Activated T-cell treated with anti-CD3 and anti-CD28 coated beads, Interleukin-2, amount 50 U/mL, for 4 hours (primary cell): ENCODE measurements around the gene EIPR1. TPM values are rescaled to one million over a fixed set of nuclear protein-coding genes. Genes with fewer than 3 reads are reported as not detected.

Experiments
- ATAC-seq, 2 donors: fragments of 200-7000 bp; cut with Tn5 transposase; one replicate each; pipeline ENCODE4 v1.10.0; 2021
- DNase-seq: peaks from one replicate; pipeline ENCODE4 v3.0.0-alpha.2; 2020
- H3K27me3 Mint-ChIP-seq: one replicate; pipeline ENCODE4 v1.8.0; 2021; ENCODE audit warnings: low read depth, mixed read lengths
- H3K36me3 Mint-ChIP-seq: one replicate; pipeline ENCODE4 v1.8.0; 2022; ENCODE audit warnings: mixed read lengths; ENCODE audit not compliant: insufficient read depth
- H3K4me1 Mint-ChIP-seq: one replicate; pipeline ENCODE4 v1.8.0; 2021; ENCODE audit warnings: low read depth, mixed read lengths
- H3K4me3 Mint-ChIP-seq: one replicate; pipeline ENCODE4 v1.8.0; 2021; ENCODE audit warnings: mild to moderate bottlenecking, moderate library complexity, mixed read lengths
- H3K9me3 Mint-ChIP-seq: one replicate; pipeline ENCODE4 v1.8.0; 2021; ENCODE audit warnings: mixed read lengths
- total RNA-seq, 3 donors: library from RNA; stranded (reverse); gene quantifications; one replicate each; pipeline ENCODE4 v1.2.1, GENCODE V29; 2021

Gene EIPR1
- total RNA-seq, 3 donors from 2014 or later = 36.3 to 39.5 (median 37.2) TPM

DNA sequence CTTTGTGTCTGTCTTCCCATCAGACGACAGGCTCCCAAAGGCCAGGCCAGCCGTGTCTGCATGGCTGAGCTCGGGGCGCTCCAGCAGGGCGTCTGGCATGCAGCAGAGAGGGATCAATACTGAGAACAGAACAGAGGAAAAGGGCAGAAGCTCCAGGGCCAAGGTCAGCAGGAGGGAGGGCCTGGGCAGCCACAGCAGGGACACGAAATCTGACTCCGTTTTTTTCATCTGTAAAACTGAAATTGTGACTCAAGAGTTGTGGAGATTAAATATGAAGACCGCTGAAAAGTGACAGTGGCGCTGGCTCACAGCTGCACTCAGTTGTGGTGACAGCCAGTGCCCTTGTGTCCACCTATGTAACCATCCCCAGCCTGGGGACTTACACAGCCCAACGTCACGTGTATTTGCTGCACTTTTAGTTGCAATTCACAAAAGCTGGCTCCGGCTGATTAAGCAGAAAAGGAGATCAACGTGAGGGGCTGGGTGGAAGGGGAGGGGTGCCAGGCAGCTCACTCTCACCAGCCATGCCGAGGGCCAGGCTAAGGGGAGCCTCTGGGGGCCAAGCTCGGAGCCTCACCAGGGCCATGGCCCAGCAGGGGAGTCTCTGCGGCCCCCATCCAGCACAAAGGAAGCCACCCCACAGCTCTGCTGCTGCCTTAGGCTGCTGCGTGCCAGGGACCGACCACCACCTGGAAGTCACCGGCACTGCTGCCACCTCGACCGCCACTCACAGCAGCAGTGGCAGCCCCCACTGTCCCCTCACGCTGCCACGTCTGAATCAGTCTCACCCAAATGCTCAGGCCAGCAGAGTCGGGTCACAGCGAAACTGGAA lies 74.7 kb downstream of the EIPR1 start:
- no peaks in the 10 kb centered on the region for H3K9me3 Mint-ChIP-seq
- peak overlapping the region; percentile 40 for H3K4me3 Mint-ChIP-seq
- no peaks in the 10 kb centered on the region for H3K27me3 Mint-ChIP-seq
- peaks cover 19% of the 10 kb centered on the region for H3K36me3 Mint-ChIP-seq
- DNase-seq (no peak), ATAC-seq (peak; percentile 19 to 38)
- H3K4me1 Mint-ChIP-seq = peaks cover 12% of the 10 kb centered on the region

DNA sequence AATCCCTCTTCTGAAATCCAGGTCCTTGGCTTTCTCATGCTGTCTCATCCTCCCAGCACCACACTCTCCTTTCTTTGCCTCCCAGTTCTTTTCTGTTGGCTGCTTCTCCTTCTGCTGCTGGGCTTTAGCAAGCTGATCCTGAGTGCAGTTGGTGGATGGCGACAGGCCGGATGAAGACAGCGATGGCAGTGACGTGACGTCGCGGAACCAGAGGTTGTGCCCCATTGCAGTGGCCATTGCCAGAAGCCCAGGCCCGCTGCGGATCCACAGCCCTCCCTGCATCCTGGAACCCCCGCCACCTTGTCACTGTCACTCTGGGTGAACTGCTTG lies 75.2 kb downstream of the EIPR1 start:
- H3K4me1 Mint-ChIP-seq = peaks cover 15% of the 10 kb centered on the region
- peaks cover 19% of the 10 kb centered on the region for H3K36me3 Mint-ChIP-seq
- no peak overlapping the region for H3K4me3 Mint-ChIP-seq
- no peaks in the 10 kb centered on the region for H3K9me3 Mint-ChIP-seq
- DNase-seq = no peak
- H3K27me3 Mint-ChIP-seq = no peaks in the 10 kb centered on the region
- no peak for ATAC-seq

GRCh38 chr2:3301001-3301400 lies 76.6 kb downstream of the EIPR1 start:
- Mint-ChIP-seq H3K4me3 (no peak overlapping the region), H3K9me3 (no peaks in the 10 kb centered on the region), H3K27me3 (no peaks in the 10 kb centered on the region), H3K4me1 (peaks cover 15% of the 10 kb centered on the region), H3K36me3 (peaks cover 21% of the 10 kb centered on the region)
- ATAC-seq = no peak
- no peak for DNase-seq

GRCh38 chr2:3300224-3300995 lies 77.2 kb downstream of the EIPR1 start:
- no peak for ATAC-seq
- no peaks in the 10 kb centered on the region for H3K9me3 Mint-ChIP-seq
- no peaks in the 10 kb centered on the region for H3K27me3 Mint-ChIP-seq
- H3K4me3 Mint-ChIP-seq = no peak overlapping the region
- H3K36me3 Mint-ChIP-seq = peaks cover 21% of the 10 kb centered on the region
- peaks cover 12% of the 10 kb centered on the region for H3K4me1 Mint-ChIP-seq
- DNase-seq = no peak

DNA sequence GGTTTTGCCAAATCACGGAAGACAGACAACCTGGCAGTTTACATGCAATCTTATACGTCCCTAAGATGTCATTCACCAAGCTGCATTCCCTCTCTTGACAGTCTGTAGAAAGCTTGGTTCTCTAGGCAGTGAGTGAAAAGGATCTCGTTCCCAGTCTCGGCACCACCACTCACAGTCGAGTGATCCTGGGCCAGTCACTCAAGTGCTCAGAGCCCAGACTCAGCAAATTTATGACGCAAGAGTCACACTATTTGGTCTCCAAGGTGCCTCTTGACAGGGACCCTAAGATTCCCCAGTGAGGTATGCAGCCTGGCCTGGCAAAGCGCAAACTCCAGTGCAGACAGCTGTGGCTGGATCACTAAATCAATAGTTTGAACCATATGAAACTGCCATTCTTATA lies 77.9 kb downstream of the EIPR1 start:
- ATAC-seq = no peak
- no peak overlapping the region for H3K4me3 Mint-ChIP-seq
- DNase-seq = no peak
- H3K4me1 Mint-ChIP-seq = peaks cover 12% of the 10 kb centered on the region
- H3K36me3 Mint-ChIP-seq = peaks cover 21% of the 10 kb centered on the region
- no peaks in the 10 kb centered on the region for H3K27me3 Mint-ChIP-seq
- H3K9me3 Mint-ChIP-seq = no peaks in the 10 kb centered on the region

- H3K27me3 Mint-ChIP-seq = no peaks in the 10 kb centered on the region
- H3K9me3 Mint-ChIP-seq = no peaks in the 10 kb centered on the region
- peaks cover 21% of the 10 kb centered on the region for H3K36me3 Mint-ChIP-seq
- ATAC-seq = no peak
- peaks cover 12% of the 10 kb centered on the region for H3K4me1 Mint-ChIP-seq
- H3K4me3 Mint-ChIP-seq = no peak overlapping the region
- DNase-seq = no peak
These were observed 78.5 kb downstream of the EIPR1 start for GRCh38 chr2:3299130-3299529.

- Mint-ChIP-seq H3K36me3 (peaks cover 21% of the 10 kb centered on the region), H3K4me1 (peaks cover 3% of the 10 kb centered on the region), H3K9me3 (no peaks in the 10 kb centered on the region), H3K27me3 (no peaks in the 10 kb centered on the region), H3K4me3 (no peak overlapping the region)
- no peak for DNase-seq
- no peak for ATAC-seq
These were observed 79.4 kb downstream of the EIPR1 start for GRCh38 chr2:3298191-3298590.

GRCh38 chr2:3297523-3297922 lies 80.1 kb downstream of the EIPR1 start:
- peaks cover 3% of the 10 kb centered on the region for H3K4me1 Mint-ChIP-seq
- no peak for ATAC-seq
- no peaks in the 10 kb centered on the region for H3K9me3 Mint-ChIP-seq
- peaks cover 21% of the 10 kb centered on the region for H3K36me3 Mint-ChIP-seq
- H3K4me3 Mint-ChIP-seq = no peak overlapping the region
- DNase-seq = no peak
- no peaks in the 10 kb centered on the region for H3K27me3 Mint-ChIP-seq

DNA sequence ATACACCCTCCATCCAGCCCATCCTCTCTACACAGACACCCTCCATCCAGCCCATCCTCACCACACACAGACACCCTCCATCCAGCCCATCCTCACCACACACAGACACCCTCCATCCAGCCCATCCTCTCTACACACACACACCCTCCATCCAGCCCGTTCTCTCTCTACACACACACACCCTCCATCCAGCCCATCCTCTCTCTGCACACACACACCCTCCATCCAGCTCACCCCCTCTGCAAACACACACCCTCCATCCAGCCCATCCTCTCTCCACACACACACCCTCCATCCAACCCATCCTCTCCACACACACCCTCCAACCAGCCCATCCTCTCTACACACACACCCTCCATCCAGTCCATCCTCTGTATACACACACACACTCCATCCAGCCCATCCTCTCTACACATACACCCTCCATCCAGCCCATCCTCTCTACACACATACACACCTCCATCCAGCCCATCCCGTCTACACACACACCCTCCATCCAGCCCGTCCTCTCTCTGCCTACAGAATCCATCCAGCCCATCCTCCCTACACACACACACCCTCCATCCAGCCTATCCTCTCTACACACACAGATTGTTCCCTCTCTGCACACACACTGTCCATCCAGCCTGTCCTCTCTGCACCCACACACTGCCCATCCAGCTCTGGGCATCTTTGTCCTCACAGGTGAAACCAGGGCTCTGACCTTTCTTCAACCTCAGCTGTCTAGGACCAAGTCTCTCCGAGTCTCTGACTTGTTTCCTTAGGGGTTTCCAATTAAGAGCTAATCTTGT lies 81.2 kb downstream of the EIPR1 start:
- no peak for DNase-seq

GRCh38 chr2:3294493-3294892 lies 83.1 kb downstream of the EIPR1 start:
- ATAC-seq (no peak), DNase-seq (no peak)
- Mint-ChIP-seq H3K36me3 (peaks cover 8% of the 10 kb centered on the region), H3K9me3 (no peaks in the 10 kb centered on the region), H3K27me3 (no peaks in the 10 kb centered on the region), H3K4me3 (no peak overlapping the region), H3K4me1 (peaks cover 3% of the 10 kb centered on the region)

More for the DNA sequence above, 81.2 kb downstream of the EIPR1 start:
- Mint-ChIP-seq H3K36me3 (peaks cover 17% of the 10 kb centered on the region), H3K27me3 (no peaks in the 10 kb centered on the region), H3K4me3 (no peak overlapping the region), H3K9me3 (no peaks in the 10 kb centered on the region), H3K4me1 (peaks cover 3% of the 10 kb centered on the region)
- ATAC-seq = no peak

- no peak for ATAC-seq
- peaks cover 8% of the 10 kb centered on the region for H3K36me3 Mint-ChIP-seq
- H3K9me3 Mint-ChIP-seq = no peaks in the 10 kb centered on the region
- no peak for DNase-seq
- H3K4me1 Mint-ChIP-seq = peaks cover 3% of the 10 kb centered on the region
- no peaks in the 10 kb centered on the region for H3K27me3 Mint-ChIP-seq
- no peak overlapping the region for H3K4me3 Mint-ChIP-seq
These were observed 83.5 kb downstream of the EIPR1 start for GRCh38 chr2:3294069-3294468.

DNA sequence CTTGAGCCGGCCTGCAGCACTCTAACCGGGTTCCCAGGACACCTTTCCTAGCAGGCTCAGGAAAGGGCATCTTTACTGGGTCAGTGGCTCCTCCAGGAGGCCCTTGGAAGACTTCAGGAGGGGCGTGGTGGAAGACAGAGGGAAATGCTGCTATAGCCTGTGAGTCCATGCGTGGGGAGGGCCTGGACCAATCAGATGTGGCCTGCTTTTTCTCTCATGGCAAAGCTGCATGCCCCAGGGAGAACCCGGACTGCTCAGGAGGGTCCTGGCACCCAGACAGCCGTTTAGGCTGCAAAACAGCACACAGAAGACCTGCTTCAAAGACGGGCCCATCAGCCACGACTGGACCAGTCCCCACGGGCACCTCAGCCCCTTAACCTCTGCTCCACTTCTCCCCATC lies 84.4 kb downstream of the EIPR1 start:
- ATAC-seq (no peak), DNase-seq (no peak)
- Mint-ChIP-seq H3K27me3 (no peaks in the 10 kb centered on the region), H3K9me3 (no peaks in the 10 kb centered on the region), H3K4me1 (peaks cover 3% of the 10 kb centered on the region), H3K4me3 (no peak overlapping the region), H3K36me3 (peaks cover 2% of the 10 kb centered on the region)

DNA sequence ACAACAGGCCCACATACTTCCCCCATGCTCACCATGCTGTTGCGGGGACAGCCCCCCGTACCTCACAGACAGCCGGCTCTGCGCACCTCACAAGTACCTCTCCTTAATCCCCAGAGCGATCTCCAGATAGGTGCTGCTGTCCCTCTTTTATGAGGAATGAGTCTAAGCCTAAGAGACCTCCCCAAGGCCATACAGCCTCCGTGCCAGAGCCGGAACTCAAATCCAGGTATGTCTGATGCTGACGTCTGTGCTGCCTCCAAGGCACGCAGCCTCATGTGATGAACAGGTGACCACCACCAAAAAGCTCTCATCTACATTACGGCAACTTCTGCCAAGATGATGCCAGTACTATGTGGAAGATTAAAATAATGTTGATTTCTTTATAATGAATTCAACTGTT lies 85.2 kb downstream of the EIPR1 start:
- Mint-ChIP-seq H3K4me1 (no peaks in the 10 kb centered on the region), H3K9me3 (no peaks in the 10 kb centered on the region), H3K36me3 (peaks cover 2% of the 10 kb centered on the region), H3K27me3 (no peaks in the 10 kb centered on the region), H3K4me3 (no peak overlapping the region)
- ATAC-seq (no peak), DNase-seq (no peak)

GRCh38 chr2:3291750-3292149 lies 85.9 kb downstream of the EIPR1 start:
- Mint-ChIP-seq H3K27me3 (no peaks in the 10 kb centered on the region), H3K4me1 (peaks cover 2% of the 10 kb centered on the region), H3K9me3 (no peaks in the 10 kb centered on the region), H3K36me3 (peaks cover 1% of the 10 kb centered on the region), H3K4me3 (no peak overlapping the region)
- no peak for ATAC-seq
- no peak for DNase-seq
